ENCODE results near the gene SMG1.

SMG1 gene

DNA sequence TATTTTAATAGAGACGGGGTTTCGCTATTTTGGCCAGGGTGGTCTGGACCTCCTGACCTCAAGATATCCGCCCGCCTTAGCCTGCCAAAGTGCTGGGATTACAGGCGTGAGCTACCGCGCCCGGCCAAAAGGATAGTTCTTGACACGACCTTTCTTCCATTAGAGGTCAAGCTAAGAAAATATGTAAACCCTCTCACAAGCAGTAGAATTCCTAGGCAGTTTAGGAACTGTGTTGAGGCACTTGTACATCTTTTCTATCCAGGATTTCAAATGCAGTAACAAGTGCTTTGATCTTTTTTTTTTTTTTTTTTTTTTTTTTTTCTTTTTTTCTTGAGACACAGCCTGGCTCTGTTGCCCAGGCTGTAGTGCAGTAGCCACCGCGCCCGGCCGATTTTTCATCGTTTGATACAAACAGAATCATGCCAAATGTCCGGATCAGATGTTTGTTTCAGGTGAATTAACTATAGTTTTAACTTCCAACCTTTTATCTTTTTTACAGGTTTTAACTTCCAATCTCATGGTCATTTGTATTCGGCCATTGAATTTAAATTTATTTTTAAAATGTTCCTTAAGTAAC is 123.4 kb downstream of the SMG1 start:
- H3K4me3 ChIP-seq (ENCODE audit: low read depth, low read length) = no peak overlapping the region
- no peak for TF ChIP-seq CTCF (IDR thresholded peaks at IDR 0.05; ENCODE audit: low read depth, low read length, missing control alignments)
- DNase-seq (ENCODE audit: low read depth) = no peak
- in situ Hi-C loops (cut with HindIII; ENCODE audit: low sequenced_read_pairs) = no loop called here

- in situ Hi-C loops (cut with HindIII; ENCODE audit: low sequenced_read_pairs) = no loop called here
These were observed 124.8 kb downstream of the SMG1 start, which contains the start of gene ARL6IP1 for GRCh38 chr16:18801145-18801972. ARL6IP1 (minus strand) TSS chr16:18801549; CDS start chr16:18801466, 83 bp downstream.

DNA sequence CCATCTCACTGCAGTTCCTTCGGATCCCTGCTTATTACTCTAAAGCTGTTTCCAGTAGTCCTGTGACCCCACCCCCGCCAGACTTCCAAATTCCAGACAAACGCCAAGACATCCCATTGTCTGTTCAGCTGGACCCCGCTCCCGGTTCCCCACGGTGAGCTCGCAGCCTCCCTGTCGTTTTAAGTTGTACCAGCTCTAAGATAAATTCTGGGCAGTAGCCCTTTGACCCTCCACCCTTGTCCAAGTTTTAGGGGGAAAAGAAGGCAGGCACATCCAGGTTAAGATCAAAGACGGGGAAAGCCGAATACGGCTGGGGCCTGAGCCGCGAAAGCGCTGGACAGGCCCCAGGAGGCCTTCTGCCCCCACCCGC is 125.4 kb downstream of the SMG1 start:
- in situ Hi-C loops (cut with HindIII; ENCODE audit: low sequenced_read_pairs) = no loop called here
- peak overlapping the region; percentile 88 for H3K4me3 ChIP-seq (ENCODE audit: low read depth, low read length)
- DNase-seq (ENCODE audit: low read depth) = no peak
- TF ChIP-seq CTCF (IDR thresholded peaks at IDR 0.05; ENCODE audit: low read depth, low read length, missing control alignments) = no peak

More at GRCh38 chr16:18801145-18801972, 124.8 kb downstream of the SMG1 start, which contains the start of gene ARL6IP1:
- TF ChIP-seq CTCF (IDR thresholded peaks at IDR 0.05; ENCODE audit: low read depth, low read length, missing control alignments) = peak; percentile 53
- H3K4me3 ChIP-seq (ENCODE audit: low read depth, low read length) = peak within 1 kb of the TSS; percentile 88
- DNase-seq (ENCODE audit: low read depth) = peak; percentile 98

DNA sequence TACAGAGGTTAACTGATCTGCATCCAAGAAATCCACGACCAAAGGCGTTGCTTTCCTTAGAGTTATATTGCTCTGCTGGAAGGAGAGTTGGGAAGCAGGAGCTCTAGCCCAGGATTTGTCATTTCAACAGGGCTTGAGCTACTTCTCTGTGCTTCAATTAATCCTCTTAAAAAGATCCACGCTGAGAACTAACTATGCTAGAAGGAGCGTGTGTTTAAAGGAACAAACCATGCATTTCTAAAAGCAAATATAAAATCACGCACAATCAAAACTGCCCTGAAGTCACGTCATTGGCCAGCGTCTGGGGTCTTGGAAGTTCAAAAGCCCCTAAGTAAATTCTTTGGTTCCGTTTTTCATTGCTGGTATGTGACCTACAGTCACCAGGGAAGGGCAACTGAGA is 125.9 kb downstream of the SMG1 start:
- TF ChIP-seq CTCF (IDR thresholded peaks at IDR 0.05; ENCODE audit: low read depth, low read length, missing control alignments) = no peak
- DNase-seq (ENCODE audit: low read depth) = no peak
- peak overlapping the region; percentile 88 for H3K4me3 ChIP-seq (ENCODE audit: low read depth, low read length)
- in situ Hi-C loops (cut with HindIII; ENCODE audit: low sequenced_read_pairs) = no loop called here

DNA sequence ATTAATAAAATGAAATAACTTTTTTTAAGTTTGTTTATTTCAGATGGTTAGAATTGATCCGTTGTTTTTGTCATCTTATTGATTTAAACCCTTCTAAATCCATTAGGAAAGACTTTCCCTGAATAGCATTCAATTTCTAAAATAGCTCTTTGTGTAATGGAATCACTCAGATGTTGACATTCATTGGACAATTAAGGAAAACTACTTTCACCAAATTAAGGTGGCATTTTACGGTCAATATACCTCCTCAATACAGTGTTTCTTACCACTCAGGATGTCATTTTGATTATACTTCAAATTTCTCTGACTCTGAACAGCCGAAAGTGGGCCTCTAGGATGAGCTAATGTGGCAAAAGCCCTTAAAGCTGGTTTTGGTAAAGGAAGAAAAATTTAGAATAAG is 126.7 kb downstream of the SMG1 start:
- in situ Hi-C loops (cut with HindIII; ENCODE audit: low sequenced_read_pairs) = no loop called here
- peak overlapping the region; percentile 88 for H3K4me3 ChIP-seq (ENCODE audit: low read depth, low read length)
- no peak for TF ChIP-seq CTCF (IDR thresholded peaks at IDR 0.05; ENCODE audit: low read depth, low read length, missing control alignments)
- no peak for DNase-seq (ENCODE audit: low read depth)

GRCh38 chr16:18797746-18798145 is 128.5 kb downstream of the SMG1 start:
- H3K4me3 ChIP-seq (ENCODE audit: low read depth, low read length) = no peak overlapping the region
- no peak for TF ChIP-seq CTCF (IDR thresholded peaks at IDR 0.05; ENCODE audit: low read depth, low read length, missing control alignments)
- in situ Hi-C loops (cut with HindIII; ENCODE audit: low sequenced_read_pairs) = no loop called here
- no peak for DNase-seq (ENCODE audit: low read depth)
